Right lobe of liver (tissue), 4 donors: Measurements from ENCODE around the gene ZMYM1.
"Not testable (repeated sequence)": the region's sequence is repeated elsewhere in the genome, so short reads cannot be mapped to it uniquely, and the experiment has no call there.

Experiments
- POLR2A ChIP-seq: fragments of 450-650 bp; IDR thresholded peaks from one replicate; pipeline ENCODE4 v1.6.1; 2017; ENCODE audit warnings: antibody characterized with exemption, mild to moderate bottlenecking
- TF ChIP-seq, protein P1 (sequence below), 4 donors: fragments of 200-600 bp in 3 of 4; fragments of 450-650 bp in 1 of 4; IDR thresholded peaks; one replicate each; pipeline versions ENCODE4 v1.5.1 to v1.8.0; 2016 to 2022; ENCODE audit warnings: antibody characterized with exemption in 4 of 4, mild to moderate bottlenecking in 2 of 4
- donor health status: DM: no; HTN: no; CAD: no.
- donor health status: DM: no; HTN: no; CAD: no.
- donor health status: DM: no; HTN: yes; CAD: no.

DNA sequence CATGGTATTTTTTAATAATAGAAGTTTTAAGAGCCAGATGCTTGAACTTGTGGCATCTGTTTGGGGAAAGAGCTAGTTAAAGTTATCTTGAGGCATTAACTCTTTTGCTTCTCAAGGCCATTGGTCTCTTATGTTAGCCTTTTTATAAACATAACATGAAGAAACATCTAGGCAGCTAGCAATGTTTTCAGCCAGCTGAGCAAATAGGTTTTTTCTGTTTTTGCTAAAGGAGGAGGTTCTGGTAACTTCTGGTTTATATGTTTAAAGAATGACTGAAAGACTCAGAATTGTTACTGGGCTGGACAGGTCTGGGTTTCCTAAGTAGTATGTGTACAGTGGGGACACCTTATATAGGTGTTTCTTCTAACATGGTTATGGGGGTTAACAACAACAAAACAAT, 63.1 kb downstream of the ZMYM1 start:
- TF ChIP-seq, protein P1, sequence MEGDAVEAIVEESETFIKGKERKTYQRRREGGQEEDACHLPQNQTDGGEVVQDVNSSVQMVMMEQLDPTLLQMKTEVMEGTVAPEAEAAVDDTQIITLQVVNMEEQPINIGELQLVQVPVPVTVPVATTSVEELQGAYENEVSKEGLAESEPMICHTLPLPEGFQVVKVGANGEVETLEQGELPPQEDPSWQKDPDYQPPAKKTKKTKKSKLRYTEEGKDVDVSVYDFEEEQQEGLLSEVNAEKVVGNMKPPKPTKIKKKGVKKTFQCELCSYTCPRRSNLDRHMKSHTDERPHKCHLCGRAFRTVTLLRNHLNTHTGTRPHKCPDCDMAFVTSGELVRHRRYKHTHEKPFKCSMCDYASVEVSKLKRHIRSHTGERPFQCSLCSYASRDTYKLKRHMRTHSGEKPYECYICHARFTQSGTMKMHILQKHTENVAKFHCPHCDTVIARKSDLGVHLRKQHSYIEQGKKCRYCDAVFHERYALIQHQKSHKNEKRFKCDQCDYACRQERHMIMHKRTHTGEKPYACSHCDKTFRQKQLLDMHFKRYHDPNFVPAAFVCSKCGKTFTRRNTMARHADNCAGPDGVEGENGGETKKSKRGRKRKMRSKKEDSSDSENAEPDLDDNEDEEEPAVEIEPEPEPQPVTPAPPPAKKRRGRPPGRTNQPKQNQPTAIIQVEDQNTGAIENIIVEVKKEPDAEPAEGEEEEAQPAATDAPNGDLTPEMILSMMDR (IDR thresholded peaks at IDR 0.05): not testable (repeated sequence)
- TF ChIP-seq POLR2A: not testable (repeated sequence)
